PFSK-1 (cell line): ENCODE measurements around the gene OR2A12.

ENCODE experiments used
- FOXP2 ChIP-seq: optimal IDR thresholded peaks from 2 replicates; pipeline ENCODE3; 2011; ENCODE audit warnings: borderline replicate concordance, control low read depth, inconsistent platforms; ENCODE audit not compliant: insufficient read depth; ENCODE audit errors: extremely low read length, extremely low read depth
- POLR2AphosphoS5 ChIP-seq: IDR thresholded peaks from 2 replicates; pipeline ENCODE4 v1.6.1; 2012; ENCODE audit warnings: low read depth, mild to moderate bottlenecking, control low read depth, low read length, moderate library complexity
- SIN3A ChIP-seq: IDR thresholded peaks from 2 replicates; pipeline ENCODE4 v1.6.1; 2012; ENCODE audit warnings: mild to moderate bottlenecking, low read length, moderate library complexity, borderline replicate concordance; ENCODE audit not compliant: insufficient read depth
- TF ChIP-seq, protein P1 (sequence below), 2 experiments: IDR thresholded peaks; 2 replicates each; pipeline versions ENCODE4 v1.6.1 to v1.8.0; 2011 to 2012; ENCODE audit warnings: low read depth in 2 of 2, low read length in 2 of 2, control low read depth in 1 of 2, inconsistent platforms in 1 of 2, mild to moderate bottlenecking in 1 of 2, moderate library complexity in 1 of 2; ENCODE audit not compliant: insufficient read depth in 1 of 2

- TF ChIP-seq POLR2AphosphoS5 (no peak), SIN3A (no peak), FOXP2 (no peak)
- TF ChIP-seq, protein P1, sequence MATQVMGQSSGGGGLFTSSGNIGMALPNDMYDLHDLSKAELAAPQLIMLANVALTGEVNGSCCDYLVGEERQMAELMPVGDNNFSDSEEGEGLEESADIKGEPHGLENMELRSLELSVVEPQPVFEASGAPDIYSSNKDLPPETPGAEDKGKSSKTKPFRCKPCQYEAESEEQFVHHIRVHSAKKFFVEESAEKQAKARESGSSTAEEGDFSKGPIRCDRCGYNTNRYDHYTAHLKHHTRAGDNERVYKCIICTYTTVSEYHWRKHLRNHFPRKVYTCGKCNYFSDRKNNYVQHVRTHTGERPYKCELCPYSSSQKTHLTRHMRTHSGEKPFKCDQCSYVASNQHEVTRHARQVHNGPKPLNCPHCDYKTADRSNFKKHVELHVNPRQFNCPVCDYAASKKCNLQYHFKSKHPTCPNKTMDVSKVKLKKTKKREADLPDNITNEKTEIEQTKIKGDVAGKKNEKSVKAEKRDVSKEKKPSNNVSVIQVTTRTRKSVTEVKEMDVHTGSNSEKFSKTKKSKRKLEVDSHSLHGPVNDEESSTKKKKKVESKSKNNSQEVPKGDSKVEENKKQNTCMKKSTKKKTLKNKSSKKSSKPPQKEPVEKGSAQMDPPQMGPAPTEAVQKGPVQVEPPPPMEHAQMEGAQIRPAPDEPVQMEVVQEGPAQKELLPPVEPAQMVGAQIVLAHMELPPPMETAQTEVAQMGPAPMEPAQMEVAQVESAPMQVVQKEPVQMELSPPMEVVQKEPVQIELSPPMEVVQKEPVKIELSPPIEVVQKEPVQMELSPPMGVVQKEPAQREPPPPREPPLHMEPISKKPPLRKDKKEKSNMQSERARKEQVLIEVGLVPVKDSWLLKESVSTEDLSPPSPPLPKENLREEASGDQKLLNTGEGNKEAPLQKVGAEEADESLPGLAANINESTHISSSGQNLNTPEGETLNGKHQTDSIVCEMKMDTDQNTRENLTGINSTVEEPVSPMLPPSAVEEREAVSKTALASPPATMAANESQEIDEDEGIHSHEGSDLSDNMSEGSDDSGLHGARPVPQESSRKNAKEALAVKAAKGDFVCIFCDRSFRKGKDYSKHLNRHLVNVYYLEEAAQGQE (IDR thresholded peaks at IDR 0.05; ENCODE audit: insufficient read depth in 1 of 2, low read depth in 2 of 2, low read length in 2 of 2): no peak
Observed at GRCh38 chr7:144098776-144099175, 12.7 kb downstream of the OR2A12 start.
